Measurements from ENCODE around the gene SPPL2C. TPM values are rescaled to one million over a fixed set of nuclear protein-coding genes. Genes with fewer than 3 reads are reported as not detected.

Gene SPPL2C
- total and polyA plus RNA-seq, 8 donors: not detected

GRCh38 chr17:45874151-45874550 lies 29.5 kb downstream of the SPPL2C start:
- intact Hi-C loops (cut with DNase I): no loop called here
- Histone ChIP-seq H3K9me3 (no peaks in the 10 kb centered on the region), H3K27ac (no peak overlapping the region), H3K4me1 (no peaks in the 10 kb centered on the region), H3K4me3 (no peak overlapping the region), H3K36me3 (no peaks in the 10 kb centered on the region), H3K27me3 (no peaks in the 10 kb centered on the region)
- TF ChIP-seq CTCF (IDR thresholded peaks at IDR 0.05): no peak
- DNase-seq (no peak), ATAC-seq (no peak), FAIRE-seq (no peak)
- WGBS, 2 donors: 42 to 54% methylated on average over 3 of the region's 3 CpGs

- Histone ChIP-seq H3K36me3 (no peaks in the 10 kb centered on the region), H3K4me3 (no peak overlapping the region), H3K4me1 (no peaks in the 10 kb centered on the region), H3K27me3 (no peaks in the 10 kb centered on the region), H3K9me3 (no peaks in the 10 kb centered on the region), H3K27ac (no peak overlapping the region)
- DNase-seq: no peak
- ATAC-seq: no peak
- FAIRE-seq: no peak
- WGBS, 2 donors: 62 to 65% methylated on average over 3 of the region's 3 CpGs
- intact Hi-C loops (cut with DNase I): no loop called here
- no peak for TF ChIP-seq CTCF (IDR thresholded peaks at IDR 0.05)
Observed at GRCh38 chr17:45876539-45876938, 31.9 kb downstream of the SPPL2C start.

DNA sequence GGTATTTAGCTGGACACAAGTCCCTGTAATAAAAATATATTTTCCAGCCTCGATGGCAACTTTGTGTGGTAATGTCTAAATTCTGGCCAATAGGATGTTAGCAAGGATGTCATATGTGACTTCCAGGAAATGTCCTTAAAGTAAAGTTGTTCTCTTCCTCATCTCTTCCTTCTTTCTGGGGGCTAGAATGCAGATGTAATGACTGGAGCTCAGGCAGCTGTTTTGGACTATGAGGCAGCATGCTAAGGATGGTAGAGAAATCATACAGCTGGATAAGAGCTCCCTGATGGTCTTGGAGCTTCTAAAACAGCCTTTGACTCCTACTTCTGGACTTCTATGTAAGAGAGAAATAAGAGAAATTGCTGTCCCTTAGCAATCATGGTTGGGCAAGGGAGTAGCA lies 32.8 kb downstream of the SPPL2C start:
- Histone ChIP-seq H3K27ac (no peak overlapping the region), H3K27me3 (no peaks in the 10 kb centered on the region), H3K9me3 (no peaks in the 10 kb centered on the region), H3K4me3 (no peak overlapping the region), H3K4me1 (no peaks in the 10 kb centered on the region), H3K36me3 (no peaks in the 10 kb centered on the region)
- FAIRE-seq (no peak), DNase-seq (no peak), ATAC-seq (no peak)
- 37 to 45% methylated on average over 1 of the region's 1 CpG for WGBS, 2 donors
- TF ChIP-seq CTCF (IDR thresholded peaks at IDR 0.05): no peak
- intact Hi-C loops (cut with DNase I): no loop called here

DNA sequence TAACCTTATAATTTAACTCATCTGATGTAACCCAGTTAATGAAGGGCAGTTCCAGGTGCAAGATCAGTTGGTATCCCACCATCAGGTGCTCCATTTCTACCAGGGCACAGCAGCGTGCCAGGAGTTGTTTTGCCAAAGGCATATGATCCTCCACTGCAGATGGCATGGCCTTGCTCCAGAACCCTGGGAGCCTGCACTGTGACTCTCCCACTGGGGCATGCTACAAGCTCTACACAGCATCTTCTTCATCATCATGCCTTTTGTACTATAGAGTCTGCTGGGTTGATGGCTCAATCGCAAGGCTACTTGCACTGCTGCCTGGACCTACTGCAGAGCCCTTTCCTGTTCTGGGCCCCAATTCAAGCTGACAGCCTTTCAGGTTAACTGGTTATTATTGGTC lies 38.4 kb downstream of the SPPL2C start:
- no peaks in the 10 kb centered on the region for H3K36me3 ChIP-seq
- H3K27me3 ChIP-seq: no peaks in the 10 kb centered on the region
- H3K9me3 ChIP-seq: no peaks in the 10 kb centered on the region
- H3K4me1 ChIP-seq: no peaks in the 10 kb centered on the region
- DNase-seq: no peak
- ATAC-seq: no peak
- TF ChIP-seq CTCF (IDR thresholded peaks at IDR 0.05): no peak
- WGBS, 2 donors: 86 to 91% methylated on average over 2 of the region's 2 CpGs
- intact Hi-C loops (cut with DNase I): no loop called here
- H3K27ac ChIP-seq: no peak overlapping the region
- H3K4me3 ChIP-seq: no peak overlapping the region
- no peak for FAIRE-seq

GRCh38 chr17:45886852-45887251 lies 42.2 kb downstream of the SPPL2C start:
- H3K4me3 ChIP-seq: no peak overlapping the region
- no peaks in the 10 kb centered on the region for H3K4me1 ChIP-seq
- DNase-seq (no peak), ATAC-seq (no peak), FAIRE-seq (no peak)
- H3K9me3 ChIP-seq: no peaks in the 10 kb centered on the region
- no peak for TF ChIP-seq CTCF (IDR thresholded peaks at IDR 0.05)
- no peak overlapping the region for H3K27ac ChIP-seq
- no peaks in the 10 kb centered on the region for H3K27me3 ChIP-seq
- no peaks in the 10 kb centered on the region for H3K36me3 ChIP-seq
- WGBS, 2 donors: 70 to 83% methylated on average over 2 of the region's 2 CpGs
- intact Hi-C loops (cut with DNase I): no loop called here

Data from pancreas (tissue), 10 donors.